Dermis blood vessel endothelial cell (primary cell): Measurements from ENCODE around the gene RNASE11. TPM values are rescaled to one million over a fixed set of nuclear protein-coding genes. Genes with fewer than 3 reads are reported as not detected.
A peak's percentile ranks its signal among the peaks of the same experiment; 100 is the strongest.
"Not testable (repeated sequence)": the region's sequence is repeated elsewhere in the genome, so short reads cannot be mapped to it uniquely, and the experiment has no call there.

Experiments
- DNase-seq: peaks from one replicate; pipeline ENCODE4 v3.0.0; 2010
- total RNA-seq: library from RNA; depleted of rRNA; stranded (reverse); fragments of >200 nt; gene quantifications from 2 replicates; pipeline ENCODE4 v1.2.3, GENCODE V29; 2014

Gene RNASE11
- total RNA-seq, 1 donor from 2014 or later, result not detected

DNA sequence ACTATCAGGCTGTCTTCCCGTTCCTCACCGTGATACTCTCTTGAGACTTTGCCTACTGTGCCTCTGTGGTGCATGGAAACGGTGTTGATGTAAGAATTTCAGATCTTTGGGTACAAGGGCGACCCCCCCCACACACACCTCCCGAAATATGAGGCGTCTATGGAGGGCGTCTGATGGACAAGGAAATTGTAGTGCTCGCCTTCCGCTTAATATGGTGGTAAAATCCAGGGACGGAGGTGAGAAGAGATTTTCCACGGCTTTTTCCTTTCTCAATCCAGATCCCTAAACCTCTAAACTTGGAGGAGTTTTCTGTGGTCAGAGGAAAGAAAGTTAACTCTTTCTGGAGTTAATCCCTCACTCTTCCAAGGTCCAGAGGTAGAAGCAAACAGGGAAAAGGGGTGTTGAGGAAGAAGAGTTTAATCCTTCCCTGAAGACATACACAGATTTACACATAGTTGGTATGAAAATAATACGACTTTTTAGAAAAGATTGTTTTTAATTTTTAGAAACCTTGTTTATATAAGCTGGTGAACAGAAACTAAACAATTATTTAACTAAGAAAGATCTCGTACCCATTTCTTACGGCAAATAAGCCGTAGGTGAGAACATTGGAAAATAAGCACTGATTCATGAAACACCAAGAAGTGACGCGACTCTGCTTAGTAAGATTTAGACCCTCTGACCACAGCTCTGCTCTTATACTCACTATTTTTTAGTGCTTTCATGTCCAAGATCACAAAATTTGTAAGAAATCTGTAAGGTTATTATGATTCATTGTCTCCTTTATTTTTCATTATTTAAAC is 26.4 kb upstream of the RNASE11 start:
- DNase-seq, result peak; percentile 27

DNA sequence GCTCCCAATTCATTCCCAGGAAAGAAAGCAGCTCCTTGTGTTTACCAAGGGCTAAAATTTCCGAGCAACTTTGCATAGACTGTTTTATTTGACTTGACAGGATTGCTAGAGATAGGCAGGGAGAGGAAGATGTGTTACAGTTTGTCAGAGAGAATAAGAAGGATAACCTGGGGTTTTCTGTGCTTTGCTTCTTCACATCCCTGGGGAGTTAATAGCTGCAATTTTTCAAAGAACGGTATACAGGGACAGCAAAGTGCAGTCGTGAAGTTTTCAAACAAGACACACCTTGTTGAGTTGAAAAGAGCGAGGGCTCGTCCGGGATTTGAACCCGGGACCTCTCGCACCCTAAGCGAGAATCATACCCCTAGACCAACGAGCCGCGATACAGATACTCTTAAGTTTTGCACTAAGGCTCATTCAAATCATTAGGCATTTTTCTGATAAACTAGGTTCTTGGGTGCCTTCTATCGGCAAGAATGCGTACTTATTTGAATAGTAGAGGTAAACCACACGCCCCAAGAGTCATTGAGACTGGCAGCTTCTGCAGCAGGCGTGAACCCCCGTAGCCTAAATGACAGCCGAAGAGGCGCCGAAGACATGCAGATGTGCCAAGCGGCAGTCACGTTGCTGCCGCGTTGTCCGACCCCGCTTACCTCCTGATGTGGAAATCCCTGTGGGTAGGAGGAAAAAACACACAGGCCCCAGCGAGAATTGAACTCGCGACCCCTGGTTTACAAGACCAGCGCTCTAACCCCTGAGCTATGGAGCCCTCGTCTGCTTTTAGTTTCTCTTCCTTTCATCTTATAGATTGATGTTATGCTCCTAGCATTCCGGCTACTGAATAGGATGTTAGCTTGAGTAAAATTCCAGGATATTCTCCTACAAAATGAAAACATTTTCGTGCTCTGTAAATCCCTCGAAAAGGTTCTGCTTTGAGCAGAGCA is 25.6 kb upstream of the RNASE11 start:
- DNase-seq, result peak; percentile 95

DNA sequence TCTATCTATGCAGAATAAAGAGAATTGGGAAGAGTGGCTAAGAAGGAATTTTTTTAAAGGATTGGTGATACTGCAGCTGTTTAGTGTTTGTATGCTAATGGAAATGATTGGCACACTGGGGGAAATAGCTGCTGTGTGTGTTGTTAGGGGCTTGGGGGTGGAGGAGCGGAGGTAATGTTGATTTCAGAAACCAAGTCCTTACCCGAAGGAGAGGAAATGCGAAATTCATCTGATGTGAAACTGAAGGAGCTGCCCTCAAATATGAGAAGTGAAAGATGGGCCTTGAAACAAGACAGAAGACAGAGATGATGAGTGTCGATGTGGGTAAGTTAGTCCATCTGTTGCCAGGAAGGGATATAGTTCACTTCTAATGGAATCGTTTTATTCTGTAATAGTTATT is 24.6 kb upstream of the RNASE11 start:
- no peak for DNase-seq

- DNase-seq, result no peak
These were observed 23.5 kb upstream of the RNASE11 start for GRCh38 chr14:20611277-20611676.

- DNase-seq, result peak; percentile 77
These were observed 22.4 kb upstream of the RNASE11 start for GRCh38 chr14:20610002-20610765.

DNA sequence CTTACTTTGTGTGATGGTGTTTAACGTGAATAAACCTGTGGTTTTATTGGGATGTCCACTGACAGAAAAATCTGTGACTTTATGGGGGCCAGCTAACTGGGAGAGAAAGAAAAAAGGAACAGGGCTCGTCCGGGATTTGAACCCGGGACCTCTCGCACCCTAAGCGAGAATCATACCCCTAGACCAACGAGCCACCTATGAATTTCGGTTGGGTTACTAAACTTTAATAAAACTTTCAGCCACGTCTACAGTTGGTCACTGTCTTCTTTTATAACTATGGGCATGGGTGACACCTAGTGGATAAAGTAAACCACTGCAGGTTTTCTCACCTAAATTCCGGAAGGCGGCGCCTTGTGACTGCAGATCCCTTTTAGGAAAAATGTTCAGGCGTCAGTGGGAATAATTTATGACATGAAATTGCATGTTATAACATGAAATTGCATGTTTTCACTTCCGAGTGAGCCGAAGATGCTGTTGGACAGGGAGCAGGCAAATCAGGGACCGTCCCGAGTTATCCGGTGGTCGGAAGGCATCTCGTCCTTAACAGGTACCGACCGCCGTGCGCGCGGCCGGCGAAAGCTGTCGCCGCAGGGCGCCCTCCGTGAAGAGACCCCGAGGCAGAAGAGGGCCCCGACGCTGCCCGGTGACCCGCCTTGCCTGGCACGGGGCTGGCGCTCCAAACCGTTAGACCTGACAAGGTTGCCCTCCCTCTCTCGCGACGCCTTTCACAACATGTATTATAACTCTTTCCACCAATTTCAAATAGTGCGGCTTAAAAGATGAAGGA is 21.6 kb upstream of the RNASE11 start:
- peak; percentile 90 for DNase-seq

DNA sequence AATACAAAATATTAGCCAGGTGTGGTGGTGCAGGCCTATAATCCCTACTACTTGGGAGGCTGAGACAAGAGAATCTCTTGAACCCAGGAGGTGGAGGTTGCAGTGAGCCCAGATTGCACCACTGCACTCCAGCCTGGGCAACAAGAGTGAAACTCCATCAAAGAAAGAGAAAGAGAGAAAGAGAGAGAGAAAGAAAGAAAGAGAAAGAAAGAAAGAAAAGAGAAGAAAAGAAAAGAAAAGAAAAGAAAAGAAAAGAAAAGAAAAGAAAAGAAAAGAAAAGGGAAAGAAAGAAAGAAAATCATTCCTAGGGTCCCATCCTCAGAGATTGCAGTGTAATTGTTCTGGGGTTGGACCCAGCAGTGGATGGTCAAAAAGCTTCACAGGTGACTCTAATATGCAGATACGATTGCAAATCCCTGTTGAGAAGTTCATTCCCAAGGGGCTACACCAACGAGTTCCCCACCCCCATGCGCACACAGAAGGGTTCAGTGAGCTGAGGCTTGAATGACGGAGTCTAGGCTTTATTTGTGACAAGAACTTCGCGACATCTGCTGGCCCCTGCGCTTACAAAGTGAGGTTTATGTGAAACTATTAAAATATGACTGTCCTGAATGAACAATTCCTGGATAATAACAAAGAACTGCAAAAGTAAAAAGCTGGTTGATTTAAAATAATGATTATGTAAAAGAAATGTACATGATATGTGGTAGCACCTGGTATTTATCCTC is 20.7 kb upstream of the RNASE11 start:
- DNase-seq, result no peak

DNA sequence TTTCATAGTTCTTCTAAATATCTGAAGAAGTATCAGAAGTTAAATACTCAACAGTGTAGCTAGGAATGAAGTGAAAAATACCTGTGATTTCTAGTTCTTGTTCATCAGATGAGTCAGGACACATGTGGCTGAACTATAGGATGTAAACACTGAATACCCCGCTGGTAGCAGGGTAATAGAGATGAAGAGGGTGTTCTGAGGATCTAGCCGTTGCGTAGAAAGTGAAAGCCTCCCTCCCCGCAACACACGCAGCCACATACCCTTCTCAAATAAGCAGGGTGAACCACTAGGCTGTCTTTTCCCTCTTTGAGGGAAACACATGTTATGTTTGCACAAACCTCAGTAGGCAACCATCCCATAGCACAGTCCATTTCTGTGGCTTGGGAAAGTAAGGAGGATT is 19.8 kb upstream of the RNASE11 start:
- no peak for DNase-seq

DNA sequence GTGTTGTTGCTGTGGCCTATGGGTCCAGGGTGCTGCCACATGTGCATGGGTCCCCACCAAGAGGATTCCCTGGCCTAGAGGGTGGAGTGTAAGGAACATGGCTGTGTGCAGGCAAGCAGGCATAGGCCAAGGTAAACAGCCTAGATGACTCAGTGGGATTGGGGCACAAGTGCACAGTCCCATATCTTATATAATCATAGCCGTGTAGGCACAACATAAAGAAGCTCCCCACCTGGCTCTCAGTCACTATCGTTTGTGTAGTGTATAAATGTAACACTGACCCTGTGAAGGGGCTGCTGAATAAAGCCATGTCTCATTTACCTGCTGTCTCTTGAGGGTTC is 19.1 kb upstream of the RNASE11 start:
- no peak for DNase-seq

- peak; percentile 83 for DNase-seq
These were observed 18.5 kb upstream of the RNASE11 start for GRCh38 chr14:20606190-20606901.

- DNase-seq, result no peak
These were observed 16.3 kb upstream of the RNASE11 start for GRCh38 chr14:20603813-20604690.

DNA sequence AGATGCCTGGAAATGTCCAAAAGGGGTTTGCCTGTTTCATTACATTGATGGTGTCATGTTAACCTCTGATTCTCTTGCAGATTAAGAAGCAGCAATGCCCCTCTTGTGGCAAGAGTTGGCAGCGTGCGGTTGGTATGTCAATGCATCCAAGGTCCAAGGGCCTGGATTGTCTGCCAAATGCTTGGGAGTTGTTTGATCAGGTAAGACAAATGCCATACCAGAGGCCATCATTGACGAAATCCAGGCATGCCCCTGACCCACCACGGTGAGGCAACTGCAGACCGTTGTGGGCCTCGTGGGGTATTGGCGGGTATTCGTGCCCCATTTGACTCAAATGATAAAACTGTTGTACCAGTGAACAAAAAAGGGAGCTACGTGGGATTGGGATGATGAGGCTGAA is 14.8 kb upstream of the RNASE11 start:
- no peak for DNase-seq

DNA sequence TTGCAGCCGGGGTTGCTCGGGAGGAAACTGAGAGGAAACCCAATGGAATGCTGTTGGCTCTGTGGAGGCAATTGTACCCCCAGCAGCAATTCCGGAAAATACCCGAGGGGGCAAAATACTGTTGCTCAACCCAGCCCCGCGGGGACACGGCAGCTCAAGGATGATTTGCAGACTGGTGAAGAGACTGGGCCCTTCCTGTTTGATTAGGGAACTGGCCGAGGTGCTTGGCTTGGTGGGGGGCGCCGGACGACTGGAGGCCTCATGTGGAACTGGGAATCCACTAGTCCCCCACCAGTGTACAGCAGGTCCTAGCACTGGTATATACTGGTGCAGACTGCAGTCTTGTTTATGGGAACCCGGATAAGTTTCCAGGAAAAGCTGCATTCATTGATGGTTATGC is 13.7 kb upstream of the RNASE11 start:
- DNase-seq, result no peak

- DNase-seq, result no peak
These were observed 9.3 kb upstream of the RNASE11 start for GRCh38 chr14:20597108-20597507.

- DNase-seq, result not testable (repeated sequence)
These were observed 7.9 kb upstream of the RNASE11 start for GRCh38 chr14:20595726-20596125.

- DNase-seq, result no peak
These were observed 4.8 kb upstream of the RNASE11 start for GRCh38 chr14:20592574-20592973.

- DNase-seq, result no peak
These were observed 3.4 kb upstream of the RNASE11 start, which contains the start of gene RNASE12 for GRCh38 chr14:20591235-20591634. TSS of gene RNASE12 (minus strand) at chr14:20591376. CDS start at chr14:20590723, 653 bp downstream.

- DNase-seq, result no peak
These were observed 3.9 kb downstream of the RNASE11 start for GRCh38 chr14:20583908-20584307.

DNA sequence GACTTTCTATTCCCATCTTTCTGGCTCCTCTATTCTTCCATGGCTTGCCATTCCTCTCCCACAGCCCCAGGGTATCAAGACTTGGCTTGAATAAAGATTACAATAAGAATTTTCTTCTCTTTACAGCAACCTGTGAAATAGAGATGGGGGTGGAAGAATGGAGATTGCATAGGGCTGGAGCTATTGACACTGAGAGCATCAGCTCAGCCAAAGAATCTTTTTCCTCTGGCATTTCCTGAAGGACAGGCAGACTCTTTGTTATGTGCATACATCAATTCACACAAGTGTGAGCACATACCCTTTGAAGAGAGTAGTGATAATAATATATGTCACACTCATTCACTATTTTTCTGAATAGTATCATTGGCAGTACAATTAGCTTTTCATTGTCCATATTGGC is 4.7 kb downstream of the RNASE11 start:
- DNase-seq, result no peak

DNA sequence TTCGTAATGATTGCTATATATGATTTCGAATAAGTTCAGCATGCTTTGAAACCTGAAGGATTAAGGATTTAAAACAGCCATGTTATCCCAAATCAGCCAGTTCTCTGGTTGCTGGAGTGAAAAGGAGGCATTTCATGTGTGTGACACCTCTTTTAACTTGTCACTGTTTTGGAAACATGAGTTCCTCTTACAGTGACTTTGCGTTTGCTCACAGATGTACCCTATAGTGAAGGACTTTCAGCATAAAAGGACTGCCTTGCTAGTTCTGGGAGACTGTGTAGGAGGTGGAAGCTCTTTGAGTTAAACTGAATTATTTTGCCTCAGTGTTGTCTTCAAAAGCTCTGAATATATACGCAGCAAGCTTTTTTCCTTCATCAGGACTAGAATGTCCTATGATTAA is 7.6 kb downstream of the RNASE11 start:
- DNase-seq, result no peak
